HG02852 (cell line): ENCODE results near the gene HMCN2.
"Not testable (repeated sequence)": the region's sequence is repeated elsewhere in the genome, so short reads cannot be mapped to it uniquely, and the experiment has no call there.

ENCODE experiments used
- ATAC-seq: cut with Tn5 transposase; IDR thresholded peaks from one replicate; pipeline ENCODE4 v1.9.1; 2021; ENCODE audit warnings: mild to moderate bottlenecking, moderate library complexity; ENCODE audit not compliant: unreplicated experiment

Gene HMCN2

DNA sequence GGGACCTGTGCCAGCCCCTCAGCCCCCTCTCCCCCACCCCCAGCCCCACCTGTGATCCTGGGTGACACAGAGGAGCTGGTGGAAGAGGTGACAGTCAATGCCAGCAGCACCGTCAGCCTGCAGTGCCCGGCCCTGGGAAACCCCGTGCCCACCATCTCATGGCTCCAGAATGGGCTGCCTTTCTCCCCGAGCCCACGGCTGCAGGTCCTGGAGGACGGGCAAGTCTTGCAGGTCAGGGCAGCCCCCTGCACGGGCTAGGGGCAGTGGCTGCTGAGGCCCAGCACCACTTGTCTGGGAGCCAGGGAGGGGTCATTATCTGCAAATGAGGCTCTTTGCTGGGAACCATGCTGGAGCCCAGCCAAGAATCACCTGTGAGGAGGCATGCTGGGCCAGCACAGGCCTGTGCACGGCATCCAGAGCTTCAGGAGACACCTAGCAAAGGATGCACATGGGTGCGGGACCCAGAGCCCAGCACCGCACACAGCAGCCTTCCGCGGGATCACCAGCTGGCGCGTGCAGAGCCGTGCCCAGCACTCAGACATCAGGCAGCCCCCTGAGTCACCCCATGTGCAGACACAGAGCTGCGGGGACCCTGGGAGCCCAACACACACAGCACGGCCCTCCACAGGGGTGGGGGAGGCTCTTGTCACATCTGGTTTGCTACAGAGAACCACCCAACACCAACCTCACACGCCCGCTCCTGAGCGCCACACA is 117.2 kb downstream of the HMCN2 start:
- ATAC-seq = no peak

DNA sequence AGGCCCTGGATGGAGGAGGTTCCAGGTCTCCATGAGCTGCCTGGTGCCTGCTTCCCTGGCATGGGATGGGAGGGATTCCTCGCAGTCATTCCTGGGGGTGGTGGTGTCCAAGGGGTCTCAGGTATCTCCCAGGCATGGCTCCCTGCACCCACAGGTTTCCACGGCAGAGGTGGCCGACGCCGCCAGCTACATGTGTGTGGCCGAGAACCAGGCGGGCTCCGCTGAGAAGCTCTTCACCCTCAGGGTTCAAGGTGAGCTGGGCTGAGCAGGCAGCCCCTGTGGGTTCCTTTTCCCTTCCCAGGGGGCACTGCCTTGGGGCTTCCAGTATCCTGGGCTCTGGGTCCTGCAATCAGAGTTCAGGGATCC is 117.8 kb downstream of the HMCN2 start:
- ATAC-seq = no peak

DNA sequence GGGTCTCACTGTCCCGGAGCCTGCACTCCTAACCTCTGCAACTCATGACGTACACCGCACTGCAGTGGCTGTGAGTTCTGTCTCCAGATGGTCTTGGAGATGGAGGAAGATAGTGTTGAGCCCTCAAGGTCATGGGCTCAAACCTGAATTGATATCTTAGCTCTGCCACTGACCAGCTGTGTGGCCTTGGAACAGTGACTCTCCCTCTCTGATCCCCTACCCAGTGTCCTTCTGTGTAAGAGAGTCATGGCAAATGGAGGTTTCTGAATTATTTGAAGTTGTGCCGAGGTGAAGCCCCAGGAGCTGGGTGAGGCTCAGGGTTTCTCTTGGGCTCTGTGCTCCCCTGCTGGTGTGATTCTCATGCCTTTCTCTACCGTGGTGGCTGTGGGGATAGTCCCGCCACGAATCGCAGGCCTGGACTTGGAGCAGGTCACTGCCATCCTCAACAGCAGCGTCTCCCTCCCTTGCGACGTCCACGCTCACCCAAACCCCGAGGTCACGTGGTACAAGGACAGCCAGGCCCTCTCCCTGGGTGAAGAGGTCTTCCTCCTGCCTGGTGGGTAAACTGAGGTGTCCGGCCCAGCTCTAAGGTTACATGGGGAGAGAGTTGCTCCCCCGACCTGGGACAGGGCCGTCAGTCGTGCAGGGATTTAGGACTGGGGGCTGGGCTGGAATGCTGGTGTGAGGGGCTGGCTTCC is 118.6 kb downstream of the HMCN2 start:
- ATAC-seq = no peak

DNA sequence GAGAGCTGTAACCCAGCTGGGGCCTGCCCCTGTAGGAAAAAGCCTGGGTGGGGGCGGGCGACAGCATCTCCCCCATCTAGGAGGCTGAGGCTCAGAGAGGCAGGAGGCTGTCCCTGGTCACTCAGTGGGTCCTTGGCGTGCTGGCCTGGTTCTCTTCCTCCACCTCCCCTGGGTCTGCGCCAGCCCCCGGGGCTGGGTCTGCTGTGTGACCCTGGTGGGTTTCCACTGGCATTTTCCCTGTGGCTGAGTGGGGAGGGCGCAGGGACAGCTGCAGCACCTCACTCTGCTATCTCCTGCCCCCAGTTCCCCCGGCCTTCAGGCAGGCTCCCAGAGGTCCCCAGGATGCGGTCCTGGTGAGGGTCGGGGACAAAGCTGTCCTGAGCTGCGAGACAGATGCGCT is 119.7 kb downstream of the HMCN2 start:
- no peak for ATAC-seq

DNA sequence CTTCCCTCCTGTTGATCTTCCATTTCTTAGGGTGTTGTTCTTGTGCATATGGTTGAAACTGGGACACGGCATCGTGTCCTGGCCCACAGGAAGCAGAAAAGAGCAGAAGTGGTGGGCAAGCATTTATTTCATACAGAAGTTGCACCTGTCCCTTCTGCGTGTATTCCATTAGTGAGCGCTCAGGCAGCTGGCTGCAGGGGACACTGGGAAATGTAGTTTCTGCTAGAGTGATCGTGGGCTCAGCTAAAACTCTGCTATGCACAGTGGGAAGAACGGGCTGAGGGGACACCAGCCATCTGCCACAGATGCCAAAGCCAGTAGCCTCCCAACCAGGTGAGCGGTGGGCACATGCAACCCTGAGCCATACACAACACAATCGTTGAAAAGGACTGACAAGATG is 121.8 kb downstream of the HMCN2 start:
- ATAC-seq = no peak

DNA sequence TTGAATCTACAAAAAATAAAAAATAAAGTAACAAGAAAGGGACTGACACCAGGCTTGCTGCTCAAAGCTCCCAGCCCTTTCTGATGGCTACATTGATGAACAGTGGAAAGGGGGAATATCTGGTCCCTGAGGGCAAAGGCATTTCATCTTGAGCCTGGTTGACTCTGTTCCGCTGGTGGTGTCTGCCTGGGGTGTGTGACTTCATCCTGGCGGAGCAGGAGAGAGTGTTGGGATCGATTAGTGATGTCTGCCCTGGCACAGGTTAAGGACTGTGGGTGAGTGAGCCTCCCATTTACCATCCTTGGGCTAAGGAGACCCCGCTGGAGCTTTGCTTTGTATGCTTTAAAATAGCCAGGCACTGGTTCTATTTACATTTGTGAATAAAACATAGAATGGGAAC is 122.3 kb downstream of the HMCN2 start:
- no peak for ATAC-seq

DNA sequence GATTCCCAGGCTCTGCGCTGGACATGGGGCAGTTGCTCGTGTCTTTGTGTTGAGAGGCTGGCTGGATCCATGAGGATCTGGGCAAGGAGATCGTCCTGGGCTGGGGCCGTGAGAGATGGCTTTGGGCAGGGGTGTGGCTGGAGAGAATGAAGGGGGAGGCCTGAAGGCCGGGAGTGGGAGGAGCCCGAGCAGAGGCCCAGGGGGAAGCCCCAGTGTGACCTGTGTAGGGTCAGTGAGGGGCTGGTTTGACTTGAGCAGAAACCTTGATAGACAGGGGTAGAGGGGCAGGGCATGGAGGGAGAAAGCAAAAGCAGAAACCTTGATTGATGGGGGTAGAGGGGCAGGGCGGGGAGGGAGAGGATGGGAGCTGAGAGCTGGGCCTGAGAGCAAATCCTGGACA is 124.8 kb downstream of the HMCN2 start:
- no peak for ATAC-seq

DNA sequence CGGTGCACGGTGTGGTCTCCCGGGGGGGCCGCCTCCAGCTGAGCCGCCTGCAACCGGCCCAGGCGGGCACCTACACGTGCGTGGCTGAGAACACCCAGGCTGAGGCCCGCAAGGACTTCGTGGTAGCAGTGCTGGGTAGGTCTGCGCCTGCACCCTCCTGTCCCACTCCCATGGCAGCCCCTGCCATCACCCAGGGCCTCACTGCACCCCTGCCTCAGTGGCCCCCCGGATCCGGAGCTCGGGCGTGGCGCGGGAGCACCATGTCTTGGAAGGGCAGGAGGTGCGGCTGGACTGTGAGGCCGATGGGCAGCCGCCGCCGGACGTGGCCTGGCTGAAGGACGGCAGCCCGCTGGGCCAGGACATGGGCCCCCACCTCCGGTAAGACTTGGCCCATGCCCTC is 125.4 kb downstream of the HMCN2 start:
- no peak for ATAC-seq

DNA sequence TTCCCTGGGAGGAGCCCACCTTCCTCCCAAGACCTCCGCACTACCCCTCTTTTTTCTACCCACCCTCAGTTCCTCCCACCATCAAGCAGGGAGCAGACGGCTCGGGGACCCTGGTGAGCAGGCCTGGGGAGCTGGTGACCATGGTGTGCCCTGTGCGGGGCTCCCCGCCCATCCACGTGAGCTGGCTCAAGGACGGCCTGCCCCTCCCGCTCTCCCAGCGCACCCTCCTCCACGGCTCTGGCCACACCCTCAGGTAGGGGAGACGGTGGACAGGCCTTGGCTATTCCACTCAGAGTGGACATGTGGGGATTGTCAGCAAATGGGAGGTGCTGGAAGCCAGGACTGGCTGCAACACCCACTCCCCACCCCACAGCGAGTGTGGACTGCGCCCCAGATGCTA is 126.3 kb downstream of the HMCN2 start:
- ATAC-seq = no peak

DNA sequence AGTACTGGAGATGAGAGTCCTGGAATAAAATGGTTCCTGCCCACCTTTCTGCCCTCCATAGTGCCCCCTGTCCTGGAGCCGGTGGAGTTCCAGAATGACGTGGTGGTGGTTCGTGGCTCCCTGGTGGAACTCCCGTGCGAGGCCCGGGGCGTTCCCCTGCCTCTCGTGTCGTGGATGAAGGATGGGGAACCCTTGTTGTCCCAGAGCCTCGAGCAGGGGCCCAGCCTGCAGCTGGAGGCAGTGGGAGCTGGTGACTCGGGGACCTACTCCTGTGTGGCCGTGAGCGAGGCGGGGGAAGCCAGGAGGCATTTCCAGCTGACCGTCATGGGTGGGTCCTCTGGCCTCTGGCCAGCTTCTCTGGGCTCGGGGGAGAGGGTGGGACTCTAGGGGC is 128.1 kb downstream of the HMCN2 start:
- no peak for ATAC-seq

DNA sequence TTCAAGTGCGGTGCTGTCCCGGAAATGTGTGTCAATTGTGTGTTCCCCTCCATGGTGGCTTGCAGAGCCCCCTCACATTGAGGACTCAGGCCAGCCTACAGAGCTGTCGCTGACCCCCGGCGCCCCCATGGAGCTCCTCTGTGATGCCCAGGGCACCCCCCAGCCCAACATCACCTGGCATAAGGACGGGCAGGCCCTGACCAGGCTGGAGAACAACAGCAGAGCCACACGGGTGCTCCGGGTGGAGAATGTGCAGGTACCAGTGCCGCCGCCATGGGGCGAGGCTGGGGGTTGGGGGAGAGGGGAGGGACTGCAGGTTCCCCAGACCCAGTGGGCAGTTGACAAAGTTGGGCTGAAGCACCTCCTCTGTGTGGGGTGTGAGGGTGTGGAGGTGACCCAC is 128.8 kb downstream of the HMCN2 start:
- ATAC-seq = no peak

DNA sequence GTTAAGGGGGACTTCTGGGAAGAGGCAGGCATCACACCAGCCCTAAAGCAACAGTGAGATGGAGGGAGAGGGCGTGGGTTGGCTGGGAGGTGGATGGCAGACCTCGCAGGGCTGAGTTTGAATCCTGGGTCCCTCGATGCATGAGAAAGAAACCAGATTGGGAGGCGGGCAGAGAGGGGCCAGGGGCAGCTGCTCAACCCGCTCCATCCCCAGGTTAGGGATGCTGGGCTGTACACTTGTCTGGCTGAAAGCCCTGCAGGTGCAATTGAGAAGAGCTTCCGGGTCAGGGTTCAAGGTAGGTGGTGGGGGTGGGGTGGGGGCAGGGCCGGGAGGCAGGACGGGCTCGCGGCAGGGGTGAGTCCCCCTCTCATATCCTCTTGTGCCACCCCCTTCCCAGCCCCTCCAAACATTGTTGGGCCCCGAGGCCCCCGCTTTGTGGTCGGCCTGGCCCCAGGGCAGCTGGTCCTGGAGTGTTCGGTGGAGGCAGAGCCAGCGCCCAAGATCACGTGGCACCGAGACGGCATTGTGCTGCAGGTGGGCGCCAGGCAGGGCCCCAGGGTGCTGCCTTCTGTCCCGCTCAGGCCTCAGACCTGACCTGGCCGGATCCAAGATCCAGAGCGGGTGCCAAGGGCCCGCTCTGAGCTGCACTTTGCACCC is 129.4 kb downstream of the HMCN2 start:
- no peak for ATAC-seq

DNA sequence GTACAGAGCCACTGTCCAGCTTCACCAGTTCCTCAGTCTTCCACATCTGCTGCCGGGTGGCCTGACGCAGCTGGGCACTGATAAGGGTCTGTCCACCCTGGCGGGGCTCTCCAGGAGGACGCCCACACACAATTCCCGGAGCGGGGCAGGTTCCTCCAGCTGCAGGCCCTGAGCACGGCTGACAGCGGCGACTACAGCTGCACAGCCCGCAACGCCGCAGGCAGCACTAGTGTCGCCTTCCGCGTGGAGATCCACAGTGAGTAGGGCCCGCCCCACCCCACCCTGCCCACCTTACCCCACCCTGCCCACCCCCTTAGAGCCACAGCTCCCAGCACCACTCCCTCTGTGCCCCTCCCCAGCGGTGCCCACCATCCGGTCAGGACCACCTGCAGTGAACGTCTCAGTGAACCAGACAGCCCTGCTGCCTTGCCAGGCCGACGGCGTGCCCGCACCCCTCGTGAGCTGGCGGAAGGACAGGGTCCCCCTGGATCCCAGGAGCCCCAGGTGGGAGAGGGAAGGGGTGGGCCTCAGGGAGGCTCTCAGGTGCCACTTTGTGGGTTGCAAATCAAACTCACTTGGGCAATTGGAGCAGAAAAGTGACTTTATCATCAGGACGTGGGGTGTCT is 130.4 kb downstream of the HMCN2 start:
- ATAC-seq = no peak

DNA sequence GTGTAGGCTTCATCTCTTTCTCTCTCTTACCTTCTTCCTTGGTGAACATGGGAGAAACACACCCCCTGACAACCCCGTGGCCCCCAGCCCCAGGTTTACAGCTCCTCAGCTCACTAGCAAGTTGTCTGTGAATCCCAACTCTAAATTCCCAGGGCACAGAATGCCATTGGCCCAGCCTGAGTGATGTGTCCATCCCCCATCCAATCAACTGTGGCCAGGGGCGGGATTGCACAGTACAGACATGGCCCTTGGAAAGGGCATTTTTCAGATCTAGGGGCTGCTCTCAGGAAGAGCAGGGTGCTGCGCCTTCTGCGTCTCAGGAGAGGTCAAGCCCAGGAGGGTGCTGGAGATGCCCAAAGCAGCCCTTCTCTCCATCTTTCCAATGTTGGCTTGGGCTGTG is 131.0 kb downstream of the HMCN2 start:
- no peak for ATAC-seq

DNA sequence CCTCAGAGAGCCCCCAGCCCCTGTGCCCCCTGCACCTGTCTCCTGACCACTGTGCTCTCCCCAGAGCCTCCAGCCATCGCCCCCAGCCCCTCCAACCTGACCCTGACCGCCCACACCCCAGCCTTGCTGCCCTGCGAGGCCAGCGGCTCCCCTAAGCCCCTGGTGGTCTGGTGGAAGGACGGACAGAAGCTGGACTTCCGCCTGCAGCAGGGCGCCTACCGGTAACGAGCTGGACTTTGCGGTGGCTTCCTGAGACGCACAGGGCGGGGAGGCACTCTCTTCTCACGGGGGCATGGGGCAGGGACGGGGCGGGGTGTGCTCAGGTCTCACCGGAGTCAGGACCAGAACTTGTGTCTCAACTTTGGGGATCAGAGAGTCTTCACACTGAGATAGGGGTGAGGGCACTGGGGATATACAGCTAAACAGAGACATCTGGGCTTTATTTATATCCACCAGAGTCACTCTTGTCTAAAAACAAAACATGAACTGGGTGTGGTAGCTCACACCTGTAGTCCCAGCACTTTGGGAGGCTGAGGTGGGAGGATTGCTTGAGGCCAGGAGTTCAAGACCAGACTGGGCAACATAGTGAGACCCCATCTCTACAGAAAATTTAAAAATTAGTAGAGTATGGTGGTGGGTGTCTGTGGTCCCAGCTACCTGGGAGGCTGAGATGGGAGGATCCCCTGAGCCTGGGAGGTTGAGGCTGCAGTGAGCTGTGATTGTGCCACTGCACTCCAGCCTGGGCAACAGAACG is 133.1 kb downstream of the HMCN2 start:
- ATAC-seq = no peak

DNA sequence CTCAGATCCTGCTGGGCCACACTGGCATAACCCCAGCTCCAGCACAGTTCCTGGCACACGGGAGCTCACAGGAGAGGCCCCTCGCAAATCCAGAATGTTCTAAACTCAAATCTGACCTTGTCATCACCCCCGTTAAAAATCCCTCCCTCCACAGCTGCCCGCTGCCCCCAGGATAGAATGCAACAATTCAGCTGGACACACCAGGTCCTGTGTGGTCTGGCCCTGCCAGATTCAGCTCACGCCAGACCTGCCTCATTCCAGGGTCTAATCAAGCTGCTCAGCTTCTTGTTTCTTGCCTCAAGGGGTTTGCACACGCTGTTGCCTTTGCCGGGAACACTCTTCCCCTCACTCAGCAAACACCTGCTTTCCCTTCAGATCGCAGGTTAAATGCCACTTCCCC is 134.2 kb downstream of the HMCN2 start:
- ATAC-seq = no peak

DNA sequence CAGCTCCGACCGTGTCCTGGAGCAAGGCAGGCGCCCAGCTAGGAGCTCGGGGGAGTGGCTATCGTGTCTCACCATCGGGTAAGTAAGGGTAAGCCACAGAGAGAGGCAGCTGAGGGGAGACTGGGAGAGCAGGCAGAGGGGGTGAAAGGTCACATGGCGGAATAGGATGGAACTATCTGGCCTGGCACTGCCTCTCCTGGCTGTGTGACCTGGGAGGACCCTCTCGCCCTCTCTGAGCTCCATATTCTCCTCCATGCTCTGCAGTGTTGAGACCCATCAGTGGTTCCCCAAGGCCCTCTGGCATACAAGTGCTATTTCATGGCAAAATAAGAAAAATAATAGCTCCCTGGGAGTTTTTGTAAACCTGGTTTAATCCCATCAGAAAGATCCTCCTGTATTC is 135.3 kb downstream of the HMCN2 start:
- no peak for ATAC-seq

DNA sequence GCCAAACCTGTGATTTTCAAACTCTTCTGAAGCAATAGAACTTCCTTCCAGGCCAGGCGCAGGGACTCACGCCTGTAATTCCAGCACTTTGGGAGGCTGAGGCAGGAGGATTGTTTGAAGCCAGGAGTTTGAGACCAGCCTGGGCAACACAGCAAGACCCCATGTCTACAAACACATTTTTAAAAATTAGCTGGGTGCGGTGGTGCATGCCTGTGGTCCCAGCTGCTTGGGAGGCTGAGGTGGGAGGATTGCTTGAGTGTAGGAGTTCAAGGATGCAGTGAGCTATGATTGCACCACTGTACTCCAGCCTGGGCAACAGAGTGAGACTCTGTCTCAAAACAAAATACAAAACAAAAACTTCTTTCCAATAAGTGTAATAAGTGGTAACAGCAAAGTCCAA is 136.2 kb downstream of the HMCN2 start:
- not testable (repeated sequence) for ATAC-seq

DNA sequence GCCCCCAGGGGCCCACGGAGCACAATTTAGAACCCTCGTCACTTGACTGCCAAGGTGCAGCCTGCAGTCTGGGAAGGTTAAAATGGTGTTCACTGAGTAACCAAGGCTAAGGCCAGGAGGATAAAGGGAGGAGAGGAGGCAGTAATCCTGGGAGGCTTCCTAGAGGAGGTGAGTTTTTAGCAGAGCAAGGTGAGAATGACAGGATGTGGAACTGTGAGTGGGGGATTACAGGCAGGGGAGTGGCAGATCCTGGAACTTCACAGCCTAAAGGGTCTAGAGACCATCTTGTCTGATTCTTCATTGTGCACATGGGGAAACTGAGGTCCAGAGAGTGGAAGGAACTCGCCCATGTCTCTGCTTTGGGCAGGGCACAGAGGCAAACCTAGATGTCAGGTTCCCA is 136.7 kb downstream of the HMCN2 start:
- ATAC-seq = no peak

DNA sequence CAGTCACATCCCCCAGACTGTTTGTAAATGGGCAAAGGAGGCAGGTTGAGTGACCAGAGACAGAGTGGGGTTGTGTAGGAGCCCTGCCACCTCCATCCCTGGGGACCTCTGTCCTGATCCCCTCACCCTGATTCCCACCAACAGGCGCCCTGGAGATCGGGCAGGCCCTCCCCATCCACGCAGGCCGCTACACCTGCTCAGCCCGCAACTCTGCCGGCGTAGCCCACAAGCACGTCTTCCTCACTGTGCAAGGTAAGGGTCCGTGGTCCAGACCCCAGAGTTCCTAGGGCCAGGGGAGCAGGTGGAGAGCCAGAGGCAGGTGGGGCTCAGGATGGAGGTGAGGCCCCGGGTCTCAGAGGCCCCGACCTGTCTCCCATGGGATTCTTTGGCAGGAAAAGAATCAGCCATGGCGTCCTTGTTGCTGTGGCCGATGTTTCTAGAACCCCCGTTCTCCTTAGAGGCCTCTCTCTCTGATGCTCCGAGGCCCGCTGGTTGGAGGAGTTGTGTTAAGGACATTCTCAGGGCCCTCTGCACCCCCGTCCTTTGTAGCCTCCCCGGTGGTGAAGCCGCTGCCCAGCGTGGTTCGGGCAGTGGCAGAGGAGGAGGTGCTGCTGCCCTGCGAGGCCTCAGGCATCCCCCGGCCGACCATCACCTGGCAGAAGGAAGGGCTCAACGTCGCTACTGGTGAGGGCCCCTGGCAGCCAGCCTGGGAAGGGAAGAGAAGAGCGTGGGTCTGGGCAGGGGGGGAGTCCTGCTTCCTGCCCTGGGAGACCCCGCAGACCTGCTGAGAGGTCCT is 137.3 kb downstream of the HMCN2 start:
- ATAC-seq = no peak
